Large intestine (tissue), 12 donors: ENCODE measurements around the gene OSGIN1. TPM values are rescaled to one million over a fixed set of nuclear protein-coding genes. Genes with fewer than 3 reads are reported as not detected.

Experiments
- DNase-seq, 2 donors: peaks; one replicate each; pipeline versions ENCODE4 v3.0.0 to v3.0.0-alpha.2; 2013
- H3K27ac ChIP-seq: one replicate; pipeline ENCODE4 v1.5.1; 2013; ENCODE audit warnings: low read length
- H3K27me3 ChIP-seq: 2 replicates; pipeline ENCODE4 v1.6.1; 2013; ENCODE audit warnings: low read length; ENCODE audit not compliant: control insufficient read depth, insufficient read depth
- H3K36me3 ChIP-seq: 2 replicates; pipeline ENCODE4 v1.6.1; 2013; ENCODE audit warnings: low read length; ENCODE audit not compliant: control insufficient read depth, insufficient read depth
- H3K4me1 ChIP-seq: one replicate; pipeline ENCODE4 v1.6.1; 2013; ENCODE audit warnings: low read length; ENCODE audit not compliant: control insufficient read depth, insufficient read depth
- H3K4me3 ChIP-seq: one replicate; pipeline ENCODE4 v1.5.1; 2013; ENCODE audit warnings: low read length
- H3K9me3 ChIP-seq: one replicate; pipeline ENCODE4 v1.6.1; 2013; ENCODE audit warnings: mild to moderate bottlenecking, low read depth, low read length, moderate library complexity; ENCODE audit not compliant: control insufficient read depth
- WGBS: methylation state at CpG from one replicate; pipeline ENCODE4 v1.1.5; 2013; ENCODE audit warnings: low lambda C conversion rate; ENCODE audit not compliant: insufficient coverage; 5-methylcytosine and 5-hydroxymethylcytosine counted together
- long read RNA-seq, 11 donors: transcript quantifications; one replicate each; lab custom pipeline, GENCODE V29; 2026
- polyA plus RNA-seq: library from polyadenylated mRNA; unstranded; fragments of 120-200 nt; gene quantifications from one replicate; pipeline ENCODE4 v1.2.1, GENCODE V29; 2013

The OSGIN1 gene, protein sequence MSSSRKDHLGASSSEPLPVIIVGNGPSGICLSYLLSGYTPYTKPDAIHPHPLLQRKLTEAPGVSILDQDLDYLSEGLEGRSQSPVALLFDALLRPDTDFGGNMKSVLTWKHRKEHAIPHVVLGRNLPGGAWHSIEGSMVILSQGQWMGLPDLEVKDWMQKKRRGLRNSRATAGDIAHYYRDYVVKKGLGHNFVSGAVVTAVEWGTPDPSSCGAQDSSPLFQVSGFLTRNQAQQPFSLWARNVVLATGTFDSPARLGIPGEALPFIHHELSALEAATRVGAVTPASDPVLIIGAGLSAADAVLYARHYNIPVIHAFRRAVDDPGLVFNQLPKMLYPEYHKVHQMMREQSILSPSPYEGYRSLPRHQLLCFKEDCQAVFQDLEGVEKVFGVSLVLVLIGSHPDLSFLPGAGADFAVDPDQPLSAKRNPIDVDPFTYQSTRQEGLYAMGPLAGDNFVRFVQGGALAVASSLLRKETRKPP
- 8.4 TPM for polyA plus RNA-seq
- long read RNA-seq, donor 1: 0 reads
- long read RNA-seq, donor 2, transcript OSGIN1-203 (6 exons, 1,940 nt): major isoform, 8 of 9 reads
- long read RNA-seq, donor 2, partial matches to known transcripts: 0 of 9 reads
- long read RNA-seq, donor 2, other reads (novel, unspliced or antisense): 0 of 9 reads
- long read RNA-seq, donor 3: 0 reads
- long read RNA-seq, donor 4: 0 reads
- long read RNA-seq, donor 5, partial matches to known transcripts: 0 of 1 reads
- long read RNA-seq, donor 5, other reads (novel, unspliced or antisense): 0 of 1 reads
- long read RNA-seq, donor 6, transcript OSGIN1-203 (6 exons, 1,940 nt): major isoform, 5 of 15 reads
- long read RNA-seq, donor 6, partial matches to known transcripts: 10 of 15 reads
- long read RNA-seq, donor 6, other reads (novel, unspliced or antisense): 0 of 15 reads
- long read RNA-seq, donor 7: 0 reads
- long read RNA-seq, donor 8: 0 reads
- long read RNA-seq, donor 9: 0 reads
- long read RNA-seq, donor 10: 0 reads
- long read RNA-seq, donor 11, partial matches to known transcripts: 0 of 1 reads
- long read RNA-seq, donor 11, other reads (novel, unspliced or antisense): 0 of 1 reads

DNA sequence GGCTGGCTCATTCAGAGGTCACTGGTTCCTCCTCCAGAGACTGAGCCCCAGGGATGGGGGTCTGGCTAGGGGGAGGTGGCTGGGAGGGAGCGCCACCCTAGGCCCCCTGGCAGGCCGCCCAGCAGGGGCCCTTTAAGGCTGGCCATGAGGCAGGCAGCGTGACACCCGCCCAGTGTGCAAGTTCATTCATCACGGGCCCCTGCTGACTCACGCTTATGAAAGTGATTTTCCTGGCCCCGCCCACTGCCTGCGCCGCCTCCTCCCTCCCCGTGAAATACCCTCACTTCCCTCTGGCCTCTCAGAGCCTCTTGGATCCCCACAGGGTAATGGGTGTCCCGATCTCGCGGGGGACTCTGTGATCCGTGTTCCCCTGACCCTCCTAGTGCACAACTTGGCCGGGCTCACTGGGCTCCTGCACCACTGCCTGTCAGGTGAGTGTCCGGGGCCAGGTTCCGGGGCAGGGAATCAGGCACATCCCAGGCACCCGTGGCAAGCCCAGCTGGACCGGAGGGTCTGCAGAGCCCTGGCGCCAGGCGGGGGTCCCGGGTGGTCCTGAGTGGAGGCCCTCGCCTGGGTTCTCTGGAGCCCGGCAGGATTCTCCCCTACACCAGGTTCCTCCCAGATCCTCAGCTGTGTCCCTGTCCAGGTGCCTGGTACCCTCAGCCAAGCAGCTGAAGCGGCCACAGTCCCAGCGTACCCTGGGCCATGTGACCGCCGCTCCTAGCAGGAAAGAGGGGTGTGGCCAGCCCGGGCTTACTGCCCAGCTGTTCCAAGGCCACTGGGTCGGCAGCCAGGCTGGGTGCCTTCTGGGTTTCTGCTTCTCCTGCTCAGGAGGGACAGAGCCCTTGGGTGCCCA is at the start of gene OSGIN1:
Gene OSGIN1, plus strand, starts transcription at position 301 of the 856 bp plus-strand sequence. CDS start 4,432 bp downstream, outside the sequence.
- H3K27ac ChIP-seq: peak within 1 kb of the TSS; percentile 98
- H3K4me3 ChIP-seq: peak within 1 kb of the TSS; percentile 73
- H3K27me3 ChIP-seq: no peaks in the 10 kb centered on the region
- DNase-seq: peak; percentile 94 to 97
- no CpG with 5 or more reads among the region's 30 CpGs for WGBS
- H3K4me1 ChIP-seq: peaks cover 34% of the 10 kb centered on the region
- H3K9me3 ChIP-seq: no peaks in the 10 kb centered on the region
- no peaks in the 10 kb centered on the region for H3K36me3 ChIP-seq

GRCh38 chr16:83903751-83904150 is 49.3 kb upstream of the OSGIN1 start:
- peak; percentile 44 to 49 for DNase-seq
- H3K9me3 ChIP-seq: no peaks in the 10 kb centered on the region
- no peak overlapping the region for H3K27ac ChIP-seq
- peaks cover 6% of the 10 kb centered on the region for H3K4me1 ChIP-seq
- no peaks in the 10 kb centered on the region for H3K27me3 ChIP-seq
- WGBS: no CpG with 5 or more reads among the region's 10 CpGs
- no peak overlapping the region for H3K4me3 ChIP-seq
- H3K36me3 ChIP-seq: peaks cover 19% of the 10 kb centered on the region

- Histone ChIP-seq H3K27ac (no peak overlapping the region), H3K4me1 (no peaks in the 10 kb centered on the region), H3K27me3 (no peaks in the 10 kb centered on the region), H3K4me3 (no peak overlapping the region), H3K9me3 (no peaks in the 10 kb centered on the region), H3K36me3 (peaks cover 37% of the 10 kb centered on the region)
- no peak for DNase-seq
- WGBS: 90% methylated on average over 2 of the region's 8 CpGs
Measured at GRCh38 chr16:83906683-83907082, 46.4 kb upstream of the OSGIN1 start.

- H3K9me3 ChIP-seq: no peaks in the 10 kb centered on the region
- no peaks in the 10 kb centered on the region for H3K4me1 ChIP-seq
- no peak overlapping the region for H3K4me3 ChIP-seq
- H3K36me3 ChIP-seq: peaks cover 41% of the 10 kb centered on the region
- no peaks in the 10 kb centered on the region for H3K27me3 ChIP-seq
- WGBS: no CpG with 5 or more reads among the region's 8 CpGs
- no peak for DNase-seq
- H3K27ac ChIP-seq: no peak overlapping the region
Measured at GRCh38 chr16:83907111-83907510, 45.9 kb upstream of the OSGIN1 start.

- no CpG with 5 or more reads among the region's 15 CpGs for WGBS
- Histone ChIP-seq H3K36me3 (peaks cover 48% of the 10 kb centered on the region), H3K27me3 (no peaks in the 10 kb centered on the region), H3K4me3 (no peak overlapping the region), H3K9me3 (no peaks in the 10 kb centered on the region), H3K27ac (no peak overlapping the region), H3K4me1 (no peaks in the 10 kb centered on the region)
- no peak for DNase-seq
Measured at GRCh38 chr16:83907631-83908250, 45.3 kb upstream of the OSGIN1 start.

DNA sequence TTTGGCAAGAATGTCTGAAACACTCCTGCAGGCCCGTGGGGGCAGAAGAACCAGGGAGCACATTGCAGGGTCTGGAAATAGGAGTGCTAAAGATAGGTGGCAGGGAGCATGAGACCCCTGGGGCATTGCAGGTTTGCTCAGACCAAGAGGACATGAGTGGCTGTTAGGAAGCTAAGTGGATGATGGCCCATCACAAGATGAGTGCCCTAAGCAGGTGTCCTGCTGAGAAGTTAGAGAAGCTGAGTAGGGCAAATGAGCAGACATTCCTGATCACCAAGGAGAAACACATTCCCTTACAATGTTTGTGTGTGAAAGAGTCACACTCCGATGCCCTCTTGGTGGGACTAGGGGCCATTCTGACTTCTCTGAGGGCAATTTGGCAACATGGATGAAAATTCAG is 44.2 kb upstream of the OSGIN1 start:
- no CpG with 5 or more reads among the region's 2 CpGs for WGBS
- Histone ChIP-seq H3K36me3 (peaks cover 58% of the 10 kb centered on the region), H3K4me1 (no peaks in the 10 kb centered on the region), H3K27ac (no peak overlapping the region), H3K4me3 (no peak overlapping the region), H3K27me3 (no peaks in the 10 kb centered on the region), H3K9me3 (no peaks in the 10 kb centered on the region)
- DNase-seq: no peak

DNA sequence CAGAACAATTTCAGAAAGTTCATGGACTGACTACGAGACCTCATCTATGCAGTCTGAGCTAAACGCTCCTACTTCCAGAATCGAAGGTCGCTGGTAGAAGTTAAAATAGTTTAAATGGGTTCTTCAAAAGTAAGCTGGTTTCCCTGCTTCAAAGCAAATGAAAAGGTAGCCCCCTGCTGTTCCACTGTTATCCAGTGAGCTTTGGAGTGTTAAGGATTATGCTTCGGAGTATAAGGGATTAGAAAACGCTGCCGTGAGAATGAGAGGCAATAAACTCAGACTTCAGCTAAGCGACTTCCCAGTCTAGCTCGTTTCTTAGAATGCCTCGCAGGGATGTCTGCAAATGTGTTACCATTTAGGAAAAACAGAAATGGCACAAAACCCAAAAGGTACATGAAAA is 41.8 kb upstream of the OSGIN1 start:
- Histone ChIP-seq H3K27me3 (no peaks in the 10 kb centered on the region), H3K27ac (no peak overlapping the region), H3K9me3 (no peaks in the 10 kb centered on the region), H3K36me3 (peaks cover 74% of the 10 kb centered on the region), H3K4me1 (no peaks in the 10 kb centered on the region), H3K4me3 (no peak overlapping the region)
- no peak for DNase-seq
- no CpG with 5 or more reads among the region's 10 CpGs for WGBS

- DNase-seq: no peak
- no peaks in the 10 kb centered on the region for H3K4me1 ChIP-seq
- H3K27me3 ChIP-seq: no peaks in the 10 kb centered on the region
- H3K27ac ChIP-seq: no peak overlapping the region
- H3K36me3 ChIP-seq: peaks cover 74% of the 10 kb centered on the region
- WGBS: no CpG with 5 or more reads among the region's 12 CpGs
- no peak overlapping the region for H3K4me3 ChIP-seq
- no peaks in the 10 kb centered on the region for H3K9me3 ChIP-seq
Measured at GRCh38 chr16:83912519-83913244, 40.4 kb upstream of the OSGIN1 start.

- H3K36me3 ChIP-seq: peaks cover 74% of the 10 kb centered on the region
- WGBS: no CpG with 5 or more reads among the region's 15 CpGs
- H3K27me3 ChIP-seq: no peaks in the 10 kb centered on the region
- H3K4me1 ChIP-seq: no peaks in the 10 kb centered on the region
- H3K9me3 ChIP-seq: no peaks in the 10 kb centered on the region
- no peak overlapping the region for H3K27ac ChIP-seq
- no peak for DNase-seq
- no peak overlapping the region for H3K4me3 ChIP-seq
Measured at GRCh38 chr16:83913245-83913633, 39.8 kb upstream of the OSGIN1 start.
